GM19099 (cell line): ENCODE data around the gene AWAT2.

Experiments used
- POLR2A ChIP-seq: IDR thresholded peaks from 3 replicates; pipeline ENCODE4 v1.6.1; 2011; ENCODE audit warnings: low read depth; ENCODE audit not compliant: insufficient read length; ENCODE audit errors: extremely low read depth

AWAT2 gene

DNA sequence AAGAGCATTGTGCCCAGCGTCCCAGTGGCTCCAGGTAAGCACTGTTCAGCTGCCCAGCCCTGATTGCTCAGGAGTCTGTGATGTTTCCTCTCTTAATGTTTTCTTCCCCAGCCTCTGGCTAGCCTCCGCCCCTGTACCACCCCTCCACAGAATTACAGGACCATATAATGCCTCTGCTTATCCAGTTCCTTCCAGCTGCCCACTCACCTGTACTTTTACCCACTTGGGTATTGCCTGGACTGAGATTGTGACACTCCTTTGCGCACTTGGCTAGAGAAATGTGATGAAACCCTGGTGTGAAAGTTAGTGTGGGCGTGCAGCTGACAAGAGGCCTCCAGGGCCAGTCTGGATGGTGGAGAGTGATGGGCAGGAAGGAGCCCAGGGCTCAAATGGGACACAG, at the start of gene AWAT2:
AWAT2 (minus strand) TSS at position 14 of the 400 bp plus-strand sequence; CDS start at position 8, 6 bp downstream.
- TF ChIP-seq POLR2A: no peak

DNA sequence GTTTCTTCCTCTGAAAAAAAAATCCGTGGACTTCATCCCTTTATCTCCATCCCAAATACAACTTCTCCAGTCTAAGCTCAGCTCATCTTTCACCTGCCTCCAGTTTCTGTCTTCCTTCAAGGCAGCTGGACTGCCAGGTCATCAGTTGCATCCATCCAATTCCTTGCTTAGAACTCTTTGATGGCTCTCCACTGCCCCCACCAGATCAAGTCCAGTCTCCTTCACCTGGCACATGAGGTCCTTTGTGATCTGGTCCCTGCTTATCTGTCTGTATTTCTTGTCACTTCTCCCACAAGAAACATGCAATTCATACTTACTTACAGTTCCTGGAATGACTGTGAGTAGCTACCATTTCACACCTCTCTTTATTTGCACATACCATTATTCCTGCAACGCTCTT, 46.3 kb upstream of the AWAT2 start:
- TF ChIP-seq POLR2A: no peak

GRCh38 chrX:70092247-70092646, 42.5 kb upstream of the AWAT2 start:
- TF ChIP-seq POLR2A: no peak

DNA sequence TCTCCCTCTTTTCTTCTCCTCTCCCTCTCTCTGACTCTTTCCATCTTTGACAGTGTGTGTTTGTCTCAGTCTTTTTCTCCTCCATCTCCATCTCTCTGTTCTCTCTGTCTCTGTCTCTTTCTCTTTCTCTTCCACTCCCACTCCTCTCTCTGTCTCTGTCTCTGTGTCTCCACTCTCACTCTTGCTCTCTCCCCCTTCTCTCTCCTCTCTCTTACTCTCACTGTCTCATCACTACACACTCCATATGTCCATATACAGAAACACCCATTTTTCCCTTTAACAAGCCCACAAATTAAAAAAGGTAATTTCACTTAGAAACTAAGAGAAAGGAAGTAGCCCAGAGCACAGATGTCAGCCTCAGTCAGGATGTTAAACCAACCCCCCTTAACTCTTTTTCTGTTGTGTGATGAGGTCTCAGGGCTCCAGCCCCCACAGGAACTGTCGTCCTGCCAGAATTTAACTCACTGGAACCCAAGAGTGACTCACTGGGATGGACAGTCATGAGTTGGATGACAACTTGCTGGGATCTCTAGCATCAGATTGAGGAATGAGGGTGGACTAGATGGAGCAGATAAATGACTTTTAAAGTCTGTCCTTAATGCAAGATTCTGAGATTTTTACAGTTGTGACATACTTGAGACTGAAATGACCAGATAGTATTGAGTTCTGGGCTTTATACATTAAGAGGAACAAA, 40.0 kb upstream of the AWAT2 start:
- no peak for TF ChIP-seq POLR2A

DNA sequence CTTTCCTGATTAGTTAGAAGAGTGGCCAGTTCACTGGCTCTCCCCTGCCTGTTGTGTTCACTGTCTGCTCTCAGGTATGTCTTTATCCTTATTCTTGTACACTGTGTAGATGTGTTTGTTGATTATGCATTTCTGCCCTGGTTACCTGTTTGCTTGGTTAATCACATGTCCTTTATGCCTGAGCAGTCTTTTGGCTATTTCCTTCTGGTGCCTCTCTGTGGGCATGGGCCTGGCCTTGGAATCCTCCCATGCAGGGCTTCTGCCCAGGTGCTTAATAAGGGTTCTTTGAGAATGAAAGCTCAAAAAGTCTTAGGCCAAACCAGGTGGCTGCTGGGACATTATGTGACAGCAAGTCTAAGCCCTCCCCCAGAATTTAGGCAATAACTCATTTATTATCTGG, 39.0 kb upstream of the AWAT2 start:
- no peak for TF ChIP-seq POLR2A

GRCh38 chrX:70087857-70088630, 38.3 kb upstream of the AWAT2 start:
- TF ChIP-seq POLR2A: no peak

- no peak for TF ChIP-seq POLR2A
These were observed 35.0 kb upstream of the AWAT2 start for GRCh38 chrX:70084592-70085240.

- TF ChIP-seq POLR2A: no peak
These were observed 33.0 kb upstream of the AWAT2 start for GRCh38 chrX:70082723-70083122.

DNA sequence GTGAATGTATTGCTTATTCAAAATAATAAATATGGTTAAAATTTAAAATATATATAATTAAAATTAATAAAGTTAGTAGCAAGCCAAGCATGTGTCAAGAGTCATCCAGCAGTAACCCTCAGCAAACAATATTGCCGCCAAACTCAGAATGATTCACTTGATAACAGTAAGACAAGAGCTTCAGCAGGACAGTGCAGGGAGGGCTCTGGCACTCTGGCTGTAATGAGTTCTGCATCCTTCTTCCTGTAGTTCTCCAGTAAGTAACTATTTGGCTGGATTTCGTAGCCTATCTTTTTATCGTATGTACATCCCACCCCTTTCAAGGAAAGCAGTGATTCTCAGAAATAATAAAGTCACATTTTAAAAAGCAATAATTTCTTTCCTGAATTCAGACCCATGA, 30.1 kb upstream of the AWAT2 start:
- TF ChIP-seq POLR2A: no peak

GRCh38 chrX:70079297-70079696, 29.6 kb upstream of the AWAT2 start:
- TF ChIP-seq POLR2A: no peak

DNA sequence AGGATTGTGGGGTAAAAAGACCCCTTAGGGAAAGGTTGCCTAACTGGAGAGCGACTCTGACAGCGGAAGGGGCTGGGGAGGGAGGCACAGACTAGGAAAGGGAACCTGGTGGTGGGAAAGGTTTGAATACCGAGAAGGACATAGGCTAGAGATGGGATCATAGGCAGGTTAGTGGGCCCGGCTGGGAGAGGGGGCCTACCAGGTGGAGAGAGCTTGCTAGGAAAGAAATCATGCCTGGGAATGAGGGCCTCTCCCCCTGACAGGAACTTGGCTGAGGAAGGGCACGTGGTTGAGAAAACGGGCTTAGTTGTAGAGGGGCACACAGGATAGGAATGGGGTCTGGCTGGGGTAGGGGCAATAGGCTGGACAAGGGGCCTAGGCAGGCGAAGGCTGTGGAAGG, 16.9 kb upstream of the AWAT2 start:
- TF ChIP-seq POLR2A: no peak

DNA sequence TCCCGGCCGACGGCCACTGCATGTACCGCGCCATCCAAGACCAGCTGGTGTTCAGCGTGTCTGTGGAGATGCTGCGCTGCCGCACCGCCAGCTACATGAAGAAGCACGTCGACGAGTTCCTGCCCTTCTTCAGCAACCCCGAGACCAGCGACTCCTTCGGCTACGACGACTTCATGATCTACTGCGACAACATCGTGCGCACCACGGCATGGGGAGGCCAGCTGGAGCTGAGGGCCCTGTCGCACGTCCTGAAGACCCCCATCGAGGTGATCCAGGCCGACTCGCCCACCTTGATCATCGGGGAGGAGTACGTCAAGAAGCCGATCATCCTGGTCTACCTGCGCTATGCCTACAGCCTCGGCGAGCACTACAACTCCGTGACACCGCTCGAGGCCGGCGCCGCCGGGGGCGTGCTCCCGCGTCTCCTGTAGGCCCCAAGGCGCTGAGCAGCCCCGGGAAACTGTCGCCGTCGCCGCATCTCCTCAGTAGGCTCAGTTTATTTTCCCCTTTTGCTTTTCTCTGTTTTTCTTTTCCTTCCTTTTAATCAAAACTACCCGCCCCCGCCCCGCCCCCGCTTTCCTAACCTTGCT, 13.3 kb upstream of the AWAT2 start:
- no peak for TF ChIP-seq POLR2A

GRCh38 chrX:70062076-70062475, 12.3 kb upstream of the AWAT2 start, which contains the start of gene OTUD6A:
TSS of gene OTUD6A (plus strand) at chrX:70062457. CDS start at chrX:70062525, 68 bp downstream.
- TF ChIP-seq POLR2A: no peak

DNA sequence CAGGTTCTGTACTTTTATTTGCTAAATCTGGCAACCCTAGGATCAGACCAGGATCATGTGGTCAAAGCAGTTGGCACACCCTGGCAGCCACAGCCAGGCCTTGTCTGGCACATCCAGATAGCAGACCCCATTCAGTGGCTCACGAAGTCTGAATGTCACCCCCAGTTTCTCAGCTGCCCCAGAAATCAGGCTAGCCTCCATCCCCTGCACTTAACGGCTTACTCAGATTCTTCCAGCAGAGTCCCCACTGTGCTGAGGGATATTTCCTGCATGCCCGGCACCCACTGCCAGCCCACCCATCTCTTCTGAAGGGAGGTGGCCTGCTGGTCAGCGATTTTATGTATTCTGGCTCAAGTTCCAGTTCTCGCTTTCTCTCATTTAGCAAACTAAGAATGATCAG, 4.7 kb upstream of the AWAT2 start:
- no peak for TF ChIP-seq POLR2A

DNA sequence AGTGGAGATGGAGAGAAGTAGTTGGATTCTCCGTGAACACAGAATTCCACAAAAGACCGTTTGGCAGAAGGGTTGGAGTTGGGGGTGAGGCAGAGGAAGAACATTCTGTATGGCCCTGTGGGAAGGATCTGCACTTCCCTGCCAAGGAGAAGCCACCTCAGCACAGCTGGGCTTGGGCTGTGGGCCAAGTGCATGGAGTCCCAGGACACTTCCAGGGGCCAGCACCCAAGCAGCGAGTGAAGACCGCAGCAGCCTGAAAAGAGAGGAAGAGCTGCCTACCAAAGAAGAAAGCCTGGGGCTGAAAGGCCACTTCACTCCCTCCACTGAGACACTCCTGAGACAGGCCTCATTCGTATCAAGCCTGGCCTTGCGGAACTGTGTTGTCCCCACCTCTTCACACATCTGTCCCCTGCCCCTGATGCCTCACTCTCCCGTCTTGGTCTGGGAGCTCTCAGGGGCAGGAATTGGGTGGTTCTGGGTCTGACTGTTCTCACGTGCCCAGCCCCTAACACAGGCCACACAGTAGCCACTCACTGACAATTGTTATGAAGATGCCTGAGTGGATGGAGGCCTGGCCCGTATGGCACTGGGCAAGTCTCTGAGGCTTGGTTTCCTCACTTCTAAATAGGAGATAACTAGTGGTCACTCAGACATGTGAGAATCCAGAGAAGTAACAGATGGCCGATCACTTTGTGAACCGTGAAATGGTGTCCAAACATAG, 3.3 kb upstream of the AWAT2 start:
- no peak for TF ChIP-seq POLR2A

GRCh38 chrX:70049406-70049805, 332 bp downstream of the AWAT2 start:
- no peak for TF ChIP-seq POLR2A

DNA sequence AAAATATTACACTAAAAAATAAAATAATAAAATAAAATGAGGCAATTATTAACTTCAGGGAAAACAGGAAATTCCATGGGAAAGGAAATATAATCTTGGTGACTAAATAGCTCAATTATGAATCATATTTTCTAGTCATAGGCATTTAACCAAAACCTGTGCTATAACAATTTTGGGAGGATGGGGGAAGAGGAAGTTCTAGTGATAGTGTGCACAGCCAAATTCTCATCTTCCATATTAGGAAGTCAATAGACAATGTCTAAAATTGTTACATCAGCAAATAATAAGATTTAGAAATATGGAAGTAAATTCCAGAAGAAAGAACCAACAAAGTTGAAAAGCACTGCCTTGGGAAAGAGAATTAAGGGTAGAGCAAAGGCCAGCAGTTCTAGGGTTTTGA, 2.8 kb downstream of the AWAT2 start:
- no peak for TF ChIP-seq POLR2A
